Loucy (cell line): ENCODE results near the gene STAU1.

ENCODE experiments used
- H2AFZ ChIP-seq: fragments of 200-600 bp; sonication (generic); 2 replicates; pipeline ENCODE4 v1.6.0; 2016; ENCODE audit warnings: antibody characterized with exemption, mild to moderate bottlenecking, low read length, moderate library complexity
- H3F3A ChIP-seq: fragments of 200-600 bp; 2 replicates; pipeline ENCODE4 v1.6.0; 2016; ENCODE audit warnings: antibody characterized with exemption, low read depth, mild to moderate bottlenecking
- H3K27me3 ChIP-seq: fragments of 200-600 bp; sonication (generic); 2 replicates; pipeline ENCODE4 v1.6.1; 2014; ENCODE audit warnings: low read length, mild to moderate bottlenecking; ENCODE audit not compliant: insufficient read depth, poor library complexity, severe bottlenecking
- H3K36me3 ChIP-seq: fragments of 200-600 bp; sonication (generic); 2 replicates; pipeline ENCODE4 v1.6.1; 2016; ENCODE audit warnings: low read length; ENCODE audit not compliant: insufficient read depth
- H3K4me1 ChIP-seq: fragments of 200-600 bp; sonication (generic); 2 replicates; pipeline ENCODE4 v1.5.1; 2014; ENCODE audit warnings: low read length, mild to moderate bottlenecking; ENCODE audit not compliant: insufficient read depth, poor library complexity, severe bottlenecking
- H3K4me2 ChIP-seq: fragments of 200-600 bp; sonication (generic); 2 replicates; pipeline ENCODE4 v1.6.0; 2014; ENCODE audit warnings: antibody characterized with exemption, low read length, low read depth, mild to moderate bottlenecking; ENCODE audit not compliant: poor library complexity, severe bottlenecking
- H3K4me3 ChIP-seq: fragments of 200-600 bp; sonication (generic); 2 replicates; pipeline ENCODE4 v1.5.1; 2014; ENCODE audit warnings: low read length, mild to moderate bottlenecking, mixed read lengths; ENCODE audit not compliant: poor library complexity, severe bottlenecking
- H3K79me2 ChIP-seq: fragments of 200-600 bp; sonication (generic); 2 replicates; pipeline ENCODE4 v1.6.1; 2014; ENCODE audit warnings: low read length; ENCODE audit not compliant: insufficient read depth
- H3K9ac ChIP-seq: fragments of 200-600 bp; sonication (generic); 2 replicates; pipeline ENCODE4 v1.6.0; 2014; ENCODE audit warnings: mild to moderate bottlenecking, low read depth, low read length, moderate library complexity; ENCODE audit not compliant: poor library complexity, severe bottlenecking
- H3K9me2 ChIP-seq: fragments of 200-600 bp; sonication (generic); replicated peaks from 2 replicates; pipeline ENCODE4 v1.6.1; 2016; ENCODE audit warnings: low read depth, low read length, mixed read lengths
- H3K9me3 ChIP-seq: fragments of 200-600 bp; sonication (generic); 2 replicates; pipeline ENCODE4 v1.6.1; 2014; ENCODE audit warnings: mild to moderate bottlenecking, antibody characterized with exemption, low read length, low read depth; ENCODE audit not compliant: insufficient read depth
- H4K20me1 ChIP-seq: fragments of 200-600 bp; sonication (generic); 2 replicates; pipeline ENCODE4 v1.6.0; 2014; ENCODE audit warnings: antibody characterized with exemption, low read length, mild to moderate bottlenecking; ENCODE audit not compliant: insufficient read depth, poor library complexity, severe bottlenecking
- CTCF ChIP-seq: fragments of 200-600 bp; sonication (generic); conservative IDR thresholded peaks from 2 replicates; pipeline ENCODE4 v1.5.1; 2014; ENCODE audit warnings: mild to moderate bottlenecking, antibody characterized with exemption, low read length
- EZH2phosphoT487 ChIP-seq: fragments of 200-600 bp; IDR thresholded peaks from 2 replicates; pipeline ENCODE4 v1.6.1; 2018; ENCODE audit warnings: antibody characterized with exemption, mild to moderate bottlenecking, moderate library complexity, borderline replicate concordance

The STAU1 gene

GRCh38 chr20:49187851-49188641, at the start of gene STAU1:
STAU1 (minus strand) TSS chr20:49188334; CDS start chr20:49166201, 22,133 bp downstream.
- H3K9me2 ChIP-seq, result no peaks in the 10 kb centered on the region
- H3K4me3 ChIP-seq, result peak within 1 kb of the TSS; percentile 85
- peak within 1 kb of the TSS; percentile 87 for H3K4me2 ChIP-seq
- peaks cover 41% of the 10 kb centered on the region for H4K20me1 ChIP-seq
- peak within 1 kb of the TSS; percentile 69 for H3K9ac ChIP-seq
- H3K9me3 ChIP-seq, result no peaks in the 10 kb centered on the region
- no peaks in the 10 kb centered on the region for H3K36me3 ChIP-seq
- peaks cover 51% of the 10 kb centered on the region for H3K79me2 ChIP-seq
- H3K27me3 ChIP-seq, result no peaks in the 10 kb centered on the region
- peaks cover 32% of the 10 kb centered on the region for H3K4me1 ChIP-seq
- TF ChIP-seq CTCF (no peak), EZH2phosphoT487 (no peak)
- H3F3A ChIP-seq, result peaks cover 3% of the 10 kb centered on the region; the same call in 1 of the 2 replicates
- peak within 1 kb of the TSS; percentile 84 for H2AFZ ChIP-seq

GRCh38 chr20:49237531-49237930, 49.4 kb upstream of the STAU1 start:
- no peak overlapping the region for H3K4me2 ChIP-seq
- no peaks in the 10 kb centered on the region for H3K27me3 ChIP-seq
- peaks cover 60% of the 10 kb centered on the region; the same call in 1 of the 2 replicates for H3K36me3 ChIP-seq
- H3K4me1 ChIP-seq, result no peaks in the 10 kb centered on the region
- no peaks in the 10 kb centered on the region for H3K79me2 ChIP-seq
- no peaks in the 10 kb centered on the region for H3K9me3 ChIP-seq
- H3K9me2 ChIP-seq, result no peaks in the 10 kb centered on the region
- H2AFZ ChIP-seq, result no peak overlapping the region
- no peak overlapping the region for H3K4me3 ChIP-seq
- H3F3A ChIP-seq, result no peaks in the 10 kb centered on the region
- TF ChIP-seq EZH2phosphoT487 (no peak), CTCF (no peak)
- H4K20me1 ChIP-seq, result no peaks in the 10 kb centered on the region
- no peak overlapping the region for H3K9ac ChIP-seq

GRCh38 chr20:49236301-49236700, 48.2 kb upstream of the STAU1 start:
- no peaks in the 10 kb centered on the region for H3K9me2 ChIP-seq
- no peak overlapping the region for H3K4me2 ChIP-seq
- no peak overlapping the region for H3K4me3 ChIP-seq
- H3K9ac ChIP-seq, result no peak overlapping the region
- H3K4me1 ChIP-seq, result no peaks in the 10 kb centered on the region
- H3F3A ChIP-seq, result no peaks in the 10 kb centered on the region
- no peaks in the 10 kb centered on the region for H3K27me3 ChIP-seq
- H4K20me1 ChIP-seq, result no peaks in the 10 kb centered on the region
- no peak overlapping the region for H2AFZ ChIP-seq
- H3K79me2 ChIP-seq, result no peaks in the 10 kb centered on the region
- no peaks in the 10 kb centered on the region for H3K9me3 ChIP-seq
- H3K36me3 ChIP-seq, result peaks cover 54% of the 10 kb centered on the region; the same call in 1 of the 2 replicates
- TF ChIP-seq EZH2phosphoT487 (no peak), CTCF (no peak)
